HG02623 (cell line): Measurements from ENCODE around the gene GPR61.

ENCODE experiments used
- ATAC-seq: cut with Tn5 transposase; IDR thresholded peaks from one replicate; pipeline ENCODE4 v1.9.1; 2021; ENCODE audit warnings: moderate library complexity; ENCODE audit not compliant: unreplicated experiment

The GPR61 gene

GRCh38 chr1:109508873-109509175, 30.8 kb upstream of the GPR61 start:
- ATAC-seq = no peak

DNA sequence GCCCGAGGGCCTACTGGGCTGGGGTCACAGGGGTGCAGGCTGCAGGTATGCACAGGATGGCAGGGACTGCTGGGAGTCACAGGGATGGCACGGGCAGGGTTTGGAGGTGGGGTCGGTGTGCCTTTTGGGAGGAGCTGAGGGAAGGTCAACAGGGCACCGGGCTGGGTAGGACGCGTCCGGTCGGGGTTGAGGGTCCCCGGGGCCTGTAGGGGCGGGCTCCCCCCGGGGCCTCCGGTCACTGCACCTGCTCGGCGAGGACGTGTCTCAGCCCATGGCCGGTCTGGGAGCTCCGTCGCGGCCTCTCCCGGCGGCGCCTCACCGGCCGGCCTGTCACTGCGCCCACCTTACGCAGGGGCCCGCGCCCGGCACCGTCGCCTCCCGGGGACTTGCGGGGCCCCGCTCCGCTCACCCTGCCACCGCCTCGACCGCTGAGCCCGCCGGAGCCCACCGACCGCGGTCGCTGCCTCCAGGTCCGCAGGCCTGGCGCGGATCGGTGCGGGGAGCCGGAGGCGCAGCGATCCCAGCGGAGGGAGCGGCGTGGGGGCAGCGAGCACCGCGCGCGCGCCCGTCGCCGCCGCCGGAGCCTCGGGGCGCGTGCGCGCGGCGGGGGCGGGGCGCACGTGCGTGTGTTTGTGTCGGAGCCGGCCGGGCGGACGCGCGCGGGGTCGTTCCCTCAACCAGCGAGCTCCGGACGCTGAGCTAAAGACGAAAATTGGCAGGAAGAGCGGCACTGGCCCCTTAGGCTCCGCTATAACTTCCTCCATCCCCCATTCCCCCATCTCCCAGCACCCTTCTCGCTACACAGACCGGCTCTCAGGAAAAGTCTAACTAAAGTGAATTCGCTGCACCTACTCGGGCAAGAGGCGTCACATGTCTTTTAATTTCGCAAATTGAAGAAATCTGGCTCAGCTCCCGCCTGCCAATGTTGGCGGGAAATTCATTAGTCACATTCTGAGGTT, 30.2 kb upstream of the GPR61 start, which contains the start of gene AMIGO1:
Gene AMIGO1 (minus strand): TSS at position 552 of the 959 bp plus-strand sequence. CDS start 815 bp downstream, outside the sequence.
- no peak for ATAC-seq

- no peak for ATAC-seq
Observed at GRCh38 chr1:109513110-109513710, 26.5 kb upstream of the GPR61 start.

GRCh38 chr1:109514846-109515245, 24.8 kb upstream of the GPR61 start:
- ATAC-seq = no peak

GRCh38 chr1:109516872-109517271, 22.8 kb upstream of the GPR61 start:
- no peak for ATAC-seq

DNA sequence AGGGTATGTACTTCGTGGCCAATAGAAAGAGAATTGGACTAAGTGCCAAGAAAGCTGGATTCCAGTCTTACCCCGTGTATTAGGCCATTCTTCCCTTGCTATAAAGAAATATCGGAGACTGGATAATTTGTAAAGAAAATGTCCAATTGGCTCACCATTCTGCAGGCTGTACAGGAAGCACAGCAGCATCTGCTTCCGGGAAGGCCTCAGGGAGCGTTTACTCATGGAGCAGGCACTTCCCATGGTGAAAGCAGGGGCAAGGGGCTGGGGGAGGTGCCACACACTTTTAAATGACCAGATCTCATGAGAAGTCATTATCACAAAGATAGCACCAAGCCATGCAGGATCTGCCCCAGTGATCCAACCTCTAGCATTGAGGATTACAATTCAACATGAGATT, 22.3 kb upstream of the GPR61 start:
- no peak for ATAC-seq

DNA sequence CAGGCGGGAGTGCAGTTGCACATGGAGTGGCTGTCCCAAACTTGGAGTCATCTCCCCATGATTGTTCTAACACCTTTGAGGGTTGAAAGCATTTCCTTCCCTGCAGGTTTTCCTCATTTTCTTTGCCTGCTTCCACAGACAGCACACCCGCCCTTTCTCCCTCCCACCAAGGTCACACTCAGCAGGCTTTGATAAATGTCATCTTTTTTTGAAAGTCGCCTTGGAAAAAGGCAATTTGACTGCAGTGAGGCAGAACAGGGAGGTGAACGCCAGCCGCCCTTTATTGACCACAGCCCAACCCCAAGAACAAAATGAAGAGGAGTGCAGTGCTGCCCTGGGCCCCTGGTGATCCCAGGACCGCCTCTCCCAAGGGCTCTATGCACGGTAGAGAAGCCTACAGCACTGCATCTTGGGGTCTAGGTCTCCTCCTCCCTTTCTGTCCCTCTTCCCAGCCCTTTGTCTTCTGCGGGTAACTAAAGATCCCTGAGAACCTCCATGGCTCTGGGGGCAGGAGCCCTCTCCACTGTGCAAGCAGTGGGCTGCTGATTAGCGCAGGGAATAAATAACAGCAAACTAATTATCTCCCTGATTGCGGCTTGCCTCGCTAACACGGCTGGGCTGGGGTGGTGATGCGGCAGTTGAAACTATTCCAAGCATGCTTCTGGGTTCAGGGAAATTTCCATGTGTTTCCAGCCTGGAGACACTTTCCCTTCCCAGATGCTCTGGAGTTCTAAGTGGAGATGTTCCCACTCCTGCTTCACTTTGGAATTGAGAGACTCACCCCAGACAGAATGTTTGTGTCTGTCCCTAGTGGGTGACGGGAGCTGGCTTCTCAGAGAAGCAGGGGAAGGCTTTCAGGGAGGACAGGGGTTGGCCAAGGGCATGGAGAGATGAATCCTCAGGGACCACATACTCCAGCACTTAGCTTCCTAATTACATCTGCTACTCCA, 18.4 kb upstream of the GPR61 start:
- no peak for ATAC-seq

DNA sequence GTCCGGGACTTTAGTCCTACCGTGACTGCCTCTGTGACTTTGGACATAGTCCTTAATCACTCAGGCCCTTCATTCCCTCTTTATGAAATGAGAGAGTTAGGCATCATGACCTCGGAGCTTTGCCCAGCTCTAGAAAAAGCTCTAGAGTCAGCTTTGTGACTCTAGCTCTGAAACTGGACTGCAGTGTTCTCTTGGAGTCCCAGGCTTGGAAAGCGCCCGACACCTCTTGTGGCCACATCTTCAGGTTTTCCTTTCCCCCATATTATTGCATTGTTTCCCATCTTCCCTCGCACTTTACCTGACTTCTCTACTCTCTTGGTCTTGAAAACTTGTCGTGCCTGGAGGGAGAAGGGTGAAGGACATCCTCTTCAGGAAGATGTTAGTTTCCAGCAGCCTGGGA, 17.6 kb upstream of the GPR61 start:
- ATAC-seq = no peak

- ATAC-seq = no peak
Observed at GRCh38 chr1:109523706-109524105, 16.0 kb upstream of the GPR61 start.

DNA sequence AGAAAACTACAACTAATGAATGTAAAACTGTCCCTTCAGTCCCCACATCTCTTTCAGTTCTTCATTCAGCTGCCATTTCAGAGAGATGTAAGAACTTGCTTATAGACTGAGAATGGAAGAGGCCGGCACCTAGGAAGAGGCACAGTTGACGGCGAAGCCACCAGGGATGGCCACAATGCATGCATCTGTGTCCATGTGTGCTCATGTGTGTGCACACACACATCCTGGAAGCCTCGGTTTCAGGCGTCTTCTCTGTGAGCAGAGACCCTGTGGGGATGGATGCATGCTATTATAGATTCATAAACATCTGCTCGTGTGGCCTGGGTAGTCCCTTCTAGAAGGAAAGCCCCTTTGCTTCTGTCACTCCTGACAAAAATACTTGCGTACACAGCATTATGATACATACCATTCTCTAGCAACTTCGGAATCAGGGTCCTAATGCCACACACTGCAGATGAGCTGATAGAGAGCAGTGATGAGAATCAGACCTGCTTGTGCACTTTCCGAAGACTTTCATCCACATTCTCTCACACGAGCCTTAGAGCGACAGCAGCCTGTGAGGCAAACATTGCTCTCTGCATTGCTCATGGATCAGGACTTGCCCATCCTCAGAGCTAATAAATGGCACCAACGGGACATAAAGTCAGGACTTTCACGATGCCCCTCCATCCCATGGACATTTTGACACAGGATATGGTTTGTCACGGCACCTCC, 12.4 kb upstream of the GPR61 start:
- ATAC-seq = peak; percentile 63

DNA sequence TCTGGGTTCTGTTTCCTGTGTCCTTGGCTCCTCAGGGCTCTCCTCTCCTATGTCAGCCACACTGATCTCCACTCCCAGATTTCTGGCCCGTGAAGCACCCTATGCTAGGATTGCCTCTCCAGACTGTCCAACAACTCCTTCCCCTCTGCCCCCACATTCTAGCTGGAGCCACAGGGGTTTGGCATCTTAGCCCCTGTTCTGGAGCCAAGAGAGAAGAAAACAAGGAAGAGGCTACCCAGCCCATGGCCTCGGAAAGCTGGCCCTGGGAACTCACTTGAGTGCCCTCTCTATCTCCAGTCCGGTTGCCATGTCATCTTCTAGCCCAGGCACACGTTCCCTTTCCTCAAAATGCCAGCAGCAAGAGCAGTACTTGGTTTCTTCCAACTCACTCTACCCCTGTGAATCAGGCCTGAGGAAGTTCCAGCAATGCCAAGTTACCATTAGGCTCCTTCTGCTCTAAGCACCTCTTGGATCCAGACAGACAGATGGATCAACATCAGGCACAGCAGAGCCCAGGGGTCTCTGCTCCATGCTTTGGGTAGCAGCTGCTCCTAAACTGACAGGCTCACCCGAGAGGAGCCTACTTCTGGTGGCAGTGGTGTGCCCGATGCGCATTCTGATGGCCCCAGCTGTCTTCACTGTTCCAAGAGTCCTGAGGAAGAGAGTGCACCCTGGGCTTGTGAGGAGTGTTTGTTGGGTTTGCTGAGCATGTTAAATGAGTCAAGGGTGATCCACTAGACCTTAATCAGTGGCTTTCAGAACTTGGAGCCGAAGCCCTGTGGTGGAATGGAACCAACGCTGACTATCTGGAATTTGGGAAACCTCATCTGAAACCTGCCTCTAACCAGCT, 11.6 kb upstream of the GPR61 start:
- no peak for ATAC-seq

- no peak for ATAC-seq
Observed at GRCh38 chr1:109528712-109529111, 11.0 kb upstream of the GPR61 start.

GRCh38 chr1:109529881-109530456, 9.7 kb upstream of the GPR61 start:
- ATAC-seq = no peak

GRCh38 chr1:109530457-109531087, 9.1 kb upstream of the GPR61 start:
- no peak for ATAC-seq

DNA sequence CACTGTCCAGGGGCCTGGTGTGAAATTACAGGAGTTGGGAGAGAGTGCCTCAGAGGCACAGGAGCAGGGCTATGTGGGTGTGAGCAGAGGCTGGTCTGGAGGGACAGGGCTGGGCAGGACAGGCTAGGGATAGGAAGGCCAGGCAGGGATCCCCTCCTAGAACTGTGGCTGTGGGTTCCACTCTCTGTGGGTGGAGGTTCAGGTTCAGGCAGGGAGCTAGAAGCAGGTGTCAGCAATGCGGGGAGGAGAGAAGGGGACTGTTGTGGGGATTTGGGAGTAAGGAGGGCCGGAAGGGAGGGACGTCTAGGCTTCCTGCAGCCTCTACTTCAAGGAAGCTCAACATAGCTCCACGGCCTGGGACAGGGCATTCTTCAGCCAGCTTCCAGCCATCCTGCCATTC, 8.3 kb upstream of the GPR61 start:
- ATAC-seq = no peak

GRCh38 chr1:109531826-109532364, 7.8 kb upstream of the GPR61 start:
- no peak for ATAC-seq

- ATAC-seq = peak; percentile 79
Observed at GRCh38 chr1:109532365-109533136, 7.1 kb upstream of the GPR61 start.

DNA sequence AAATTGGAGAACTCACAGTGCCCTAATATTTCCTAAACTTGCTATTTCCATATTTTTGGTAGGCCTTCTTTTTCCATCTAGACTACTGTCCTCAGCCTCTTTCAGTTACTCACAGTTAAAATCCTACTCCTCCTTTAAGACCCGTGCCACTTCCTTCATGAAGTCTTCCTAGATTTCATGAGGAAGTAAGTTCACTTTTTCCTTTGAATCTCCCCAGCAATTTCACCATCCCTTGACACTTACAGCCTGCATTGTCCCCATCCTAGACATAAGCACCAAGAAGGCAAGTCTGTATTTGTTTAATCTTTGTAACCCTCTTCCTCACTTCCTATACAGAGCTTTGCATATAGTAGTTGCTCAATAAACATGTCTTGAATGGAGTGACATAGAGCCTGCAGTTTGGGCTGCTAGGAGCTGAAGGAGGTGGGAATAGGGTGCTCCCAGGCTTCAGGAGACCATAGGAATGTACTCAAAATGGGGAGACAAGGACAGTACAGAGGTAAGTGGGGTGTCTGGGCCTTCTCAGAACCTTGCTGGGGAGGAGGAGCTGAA, 5.3 kb upstream of the GPR61 start:
- no peak for ATAC-seq
